DMS114 treated with DMSO at 0.1 percent for 48 hours (cell line): ENCODE measurements around the gene TRMT11.
"Not testable (repeated sequence)": the region's sequence is repeated elsewhere in the genome, so short reads cannot be mapped to it uniquely, and the experiment has no call there.

Experiments used
- DNase-seq: peaks from one replicate; lab custom pipeline; 2025; ENCODE audit not compliant: unreplicated experiment; lab: John Stamatoyannopoulos, UW

Gene TRMT11

GRCh38 chr6:126041516-126041915 is 55.2 kb downstream of the TRMT11 start:
- DNase-seq, result no peak

GRCh38 chr6:126042001-126042419 is 55.7 kb downstream of the TRMT11 start:
- DNase-seq, result no peak

GRCh38 chr6:126047648-126048047 is 61.3 kb downstream of the TRMT11 start:
- DNase-seq, result no peak

GRCh38 chr6:126048635-126049034 is 62.3 kb downstream of the TRMT11 start:
- no peak for DNase-seq

- no peak for DNase-seq
These were observed 64.5 kb downstream of the TRMT11 start for GRCh38 chr6:126050795-126051194.

GRCh38 chr6:126051791-126052190 is 65.5 kb downstream of the TRMT11 start:
- DNase-seq, result no peak

- no peak for DNase-seq
These were observed 66.1 kb downstream of the TRMT11 start for GRCh38 chr6:126052485-126052884.

- DNase-seq, result no peak
These were observed 67.9 kb downstream of the TRMT11 start for GRCh38 chr6:126054258-126054702.

GRCh38 chr6:126054802-126055201 is 68.5 kb downstream of the TRMT11 start:
- DNase-seq, result no peak

GRCh38 chr6:126055449-126055848 is 69.1 kb downstream of the TRMT11 start:
- DNase-seq, result no peak

GRCh38 chr6:126056355-126057004 is 70.1 kb downstream of the TRMT11 start:
- DNase-seq, result no peak

GRCh38 chr6:126058085-126058484 is 71.7 kb downstream of the TRMT11 start:
- DNase-seq, result not testable (repeated sequence)

GRCh38 chr6:126060400-126060799 is 74.1 kb downstream of the TRMT11 start:
- DNase-seq, result no peak

GRCh38 chr6:126063512-126064146 is 77.3 kb downstream of the TRMT11 start:
- DNase-seq, result no peak

- no peak for DNase-seq
These were observed 78.0 kb downstream of the TRMT11 start for GRCh38 chr6:126064257-126064747.

GRCh38 chr6:126064748-126065401 is 78.5 kb downstream of the TRMT11 start:
- DNase-seq, result no peak

GRCh38 chr6:126066053-126067048 is 80.0 kb downstream of the TRMT11 start:
- no peak for DNase-seq

GRCh38 chr6:126067073-126067472 is 80.7 kb downstream of the TRMT11 start:
- no peak for DNase-seq

- DNase-seq, result no peak
These were observed 83.1 kb downstream of the TRMT11 start for GRCh38 chr6:126069449-126069848.

- no peak for DNase-seq
These were observed 84.8 kb downstream of the TRMT11 start for GRCh38 chr6:126071000-126071647.
